ENCODE results near the gene PTPN11. TPM values are rescaled to one million over a fixed set of nuclear protein-coding genes. Genes with fewer than 3 reads are reported as not detected.
"Not testable (repeated sequence)": the region's sequence is repeated elsewhere in the genome, so short reads cannot be mapped to it uniquely, and the experiment has no call there.

PTPN11 gene
- total RNA-seq, 2 experiments from 2014 or later: 44.6 to 46.4 TPM

DNA sequence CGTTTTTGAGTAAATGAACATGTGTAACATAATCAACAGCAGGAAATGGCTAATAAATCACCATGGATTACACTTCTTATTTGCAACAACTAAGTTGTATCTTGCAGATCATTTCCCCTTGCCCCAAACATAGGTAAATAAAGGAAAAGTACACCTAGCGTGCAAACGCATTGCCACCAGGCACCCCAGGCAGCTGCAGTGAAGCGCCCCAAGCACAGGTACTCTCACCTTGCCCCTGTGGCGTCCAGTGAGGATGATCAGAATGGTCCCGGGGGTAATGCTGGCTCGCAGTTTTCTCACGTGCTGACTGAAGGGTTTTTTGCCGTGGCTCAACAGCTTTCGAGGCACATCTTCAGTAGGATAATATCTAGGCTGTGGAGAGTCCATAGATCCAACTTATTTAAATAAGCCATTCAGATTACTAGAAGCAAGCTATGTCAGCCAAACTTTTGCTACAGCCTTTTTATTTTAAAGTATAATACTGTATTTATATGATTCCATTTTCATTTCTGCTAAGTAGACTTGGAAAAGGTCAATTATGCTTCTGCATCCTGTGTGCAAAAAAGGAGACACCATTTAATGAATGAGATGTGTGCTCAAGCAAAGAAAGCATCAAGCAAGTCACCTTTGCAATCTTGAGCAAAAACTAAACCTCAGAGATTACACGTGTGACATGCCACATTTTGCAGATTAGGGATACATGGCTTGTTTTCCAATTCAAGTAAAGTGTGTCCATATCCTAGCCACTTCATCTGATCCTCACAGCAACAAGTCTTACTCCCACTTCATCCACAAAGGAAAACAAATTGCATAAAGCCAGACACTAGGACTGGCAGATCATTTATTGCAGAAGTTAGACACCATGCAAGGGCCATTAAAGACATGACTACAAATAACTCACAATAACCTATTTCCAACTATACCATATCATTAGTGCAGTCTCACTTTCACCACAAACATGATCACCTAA, 11.9 kb upstream of the PTPN11 start:
- no peak for DNase-seq
- no peak overlapping the region for H3K4me3 ChIP-seq (ENCODE audit: low read length)
- Mint-ChIP-seq H3K4me1 (ENCODE audit: low read depth) (peaks cover 34% of the 10 kb centered on the region), H3K27me3 (no peaks in the 10 kb centered on the region), H3K4me3 (peak overlapping the region; percentile 100), H3K27ac (peak overlapping the region; percentile 99), H3K9me3 (no peaks in the 10 kb centered on the region), H3K36me3 (ENCODE audit: low read depth) (peaks cover 54% of the 10 kb centered on the region)
- ChIA-PET POLR2A (no interaction called here), CTCF (no interaction called here)
- TF ChIP-seq CTCF (IDR thresholded peaks at IDR 0.05): no peak
- no peaks in the 10 kb centered on the region for H3K27me3 ChIP-seq (ENCODE audit: control insufficient read depth in 1 of 2, insufficient read depth in 2 of 2, low read length in 2 of 2)
- H3K4me1 ChIP-seq (ENCODE audit: insufficient read depth, low read length): peaks cover 23% of the 10 kb centered on the region
- H3K27ac ChIP-seq (ENCODE audit: low read depth in 1 of 2, low read length in 2 of 2): no peak overlapping the region
- H3K36me3 ChIP-seq (ENCODE audit: insufficient read depth, low read length): peaks cover 42% of the 10 kb centered on the region
- intact Hi-C loops (cut with DNase I, micrococcal nuclease): loop anchor here in 1 of 2 experiments (5.0 kb wide), 1 partner anchor 300 kb away; the partner anchor contains the start of gene NAA25
- no peaks in the 10 kb centered on the region for H3K9me3 ChIP-seq (ENCODE audit: control insufficient read depth in 1 of 2, insufficient read depth in 1 of 2, low read length in 2 of 2)
- ATAC-seq (ENCODE audit: poor library complexity): no peak

DNA sequence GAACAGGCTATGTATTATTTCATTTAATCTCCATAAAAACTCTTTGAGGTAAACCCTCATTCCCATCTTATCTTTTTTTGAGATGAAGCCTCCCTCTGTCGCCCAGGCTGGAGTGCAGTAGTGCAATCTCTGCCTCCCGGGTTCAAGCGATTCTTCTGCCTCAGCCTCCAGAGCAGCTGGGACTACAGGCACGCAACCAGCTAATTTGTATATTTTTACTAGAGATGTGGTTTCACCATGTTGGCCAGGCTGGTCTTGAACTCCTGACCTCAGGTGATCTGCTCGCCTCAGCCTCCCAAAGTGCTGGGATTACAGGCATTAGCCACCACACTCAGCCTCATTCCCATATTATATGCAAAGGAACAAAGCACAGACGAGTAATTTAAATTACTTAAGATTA, 11.1 kb upstream of the PTPN11 start:
- Mint-ChIP-seq H3K4me3 (peak overlapping the region; percentile 100), H3K36me3 (ENCODE audit: low read depth) (peaks cover 54% of the 10 kb centered on the region), H3K4me1 (ENCODE audit: low read depth) (peaks cover 34% of the 10 kb centered on the region), H3K27ac (peak overlapping the region; percentile 99)
- DNase-seq; CTCF ChIA-PET; H3K27me3 Mint-ChIP-seq; ATAC-seq (ENCODE audit: poor library complexity); H3K9me3 ChIP-seq (ENCODE audit: control insufficient read depth in 1 of 2, insufficient read depth in 1 of 2, low read length in 2 of 2); H3K27me3 ChIP-seq (ENCODE audit: control insufficient read depth in 1 of 2, insufficient read depth in 2 of 2, low read length in 2 of 2); H3K27ac ChIP-seq (ENCODE audit: low read depth in 1 of 2, low read length in 2 of 2); H3K9me3 Mint-ChIP-seq: not testable (repeated sequence)
- H3K36me3 ChIP-seq (ENCODE audit: insufficient read depth, low read length): peaks cover 42% of the 10 kb centered on the region
- H3K4me1 ChIP-seq (ENCODE audit: insufficient read depth, low read length): peaks cover 23% of the 10 kb centered on the region
- peak overlapping the region; percentile 81 for H3K4me3 ChIP-seq (ENCODE audit: low read length)
- POLR2A ChIA-PET: interaction anchor here (1.3 kb wide), 1 partner anchor 11 kb away, joined by 3 read pairs; no protein-coding TSS in a partner anchor
- intact Hi-C loops (cut with DNase I, micrococcal nuclease): loop anchor here in 1 of 2 experiments (2.0 to 5.0 kb wide), 2 partner anchors 25 to 300 kb away; partner anchors contain the start of genes HECTD4 and NAA25

- no peak for TF ChIP-seq CTCF (IDR thresholded peaks at IDR 0.05)
- peaks cover 23% of the 10 kb centered on the region for H3K4me1 ChIP-seq (ENCODE audit: insufficient read depth, low read length)
- peaks cover 42% of the 10 kb centered on the region for H3K36me3 ChIP-seq (ENCODE audit: insufficient read depth, low read length)
- DNase-seq (peak in 6 of 14 experiments; percentile 7 to 65 (median 20)), ATAC-seq (ENCODE audit: poor library complexity) (peak; percentile 65)
- peaks cover 54% of the 10 kb centered on the region for H3K36me3 Mint-ChIP-seq (ENCODE audit: low read depth)
- peak overlapping the region; percentile 81 for H3K4me3 ChIP-seq (ENCODE audit: low read length)
- no peaks in the 10 kb centered on the region for H3K9me3 Mint-ChIP-seq
- H3K9me3 ChIP-seq (ENCODE audit: control insufficient read depth in 1 of 2, insufficient read depth in 1 of 2, low read length in 2 of 2): no peaks in the 10 kb centered on the region
- peak overlapping the region; percentile 100 for H3K4me3 Mint-ChIP-seq
- ChIA-PET POLR2A (interaction anchor here (1.3 kb wide), 1 partner anchor 10 kb away, joined by 3 read pairs; no protein-coding TSS in a partner anchor), CTCF (no interaction called here)
- intact Hi-C loops (cut with DNase I, micrococcal nuclease): loop anchor here (1.0 to 5.0 kb wide), 4 partner anchors 10 to 395 kb away; partner anchors contain the start of genes ERP29 (in 1 of the 2), HECTD4 (in 1 of the 2), NAA25 (in 1 of the 2) and PTPN11 (in 1 of the 2)
- H3K27me3 Mint-ChIP-seq: no peaks in the 10 kb centered on the region
- peak overlapping the region; percentile 99 for H3K27ac Mint-ChIP-seq
- H3K27ac ChIP-seq (ENCODE audit: low read depth in 1 of 2, low read length in 2 of 2): peak overlapping the region; percentile 80 to 89
- peaks cover 34% of the 10 kb centered on the region for H3K4me1 Mint-ChIP-seq (ENCODE audit: low read depth)
- no peaks in the 10 kb centered on the region for H3K27me3 ChIP-seq (ENCODE audit: control insufficient read depth in 1 of 2, insufficient read depth in 2 of 2, low read length in 2 of 2)
Measured at GRCh38 chr12:112408621-112409020, 10.1 kb upstream of the PTPN11 start.

All from CD4-positive, alpha-beta T cell (primary cell).